Fibroblast of lung (primary cell): ENCODE measurements around the gene RUNX1. TPM values are rescaled to one million over a fixed set of nuclear protein-coding genes. Genes with fewer than 3 reads are reported as not detected.

Source experiments
- DNase-seq, 2 donors: peaks; one replicate each; pipeline versions ENCODE4 v3.0.0 to v3.0.0-alpha.2; 2010; ENCODE audit warnings: low read depth in 2 of 2
- H2AFZ ChIP-seq: 2 replicates; pipeline ENCODE4 v1.5.1; 2012; ENCODE audit warnings: low read length, control low read depth, inconsistent platforms
- H3K27ac ChIP-seq: 2 replicates; pipeline ENCODE4 v1.5.1; 2011; ENCODE audit warnings: low read length, control low read depth; ENCODE audit not compliant: insufficient read depth
- H3K27me3 ChIP-seq: 2 replicates; pipeline ENCODE4 v1.5.1; 2011; ENCODE audit warnings: mild to moderate bottlenecking, low read length; ENCODE audit not compliant: control insufficient read depth, insufficient read depth
- H3K36me3 ChIP-seq: 2 replicates; pipeline ENCODE4 v1.5.1; 2011; ENCODE audit warnings: low read length; ENCODE audit not compliant: control insufficient read depth, insufficient read depth
- H3K4me1 ChIP-seq: 2 replicates; pipeline ENCODE4 v1.5.1; 2011; ENCODE audit warnings: low read length; ENCODE audit not compliant: control insufficient read depth, insufficient read depth; ENCODE audit errors: extremely low read depth
- H3K4me2 ChIP-seq: 2 replicates; pipeline ENCODE4 v1.5.1; 2011; ENCODE audit warnings: low read length, control low read depth; ENCODE audit not compliant: insufficient read depth; ENCODE audit errors: extremely low read depth
- H3K4me3 ChIP-seq, 4 experiments: fragments of 200-600 bp in 1 of 4; sonication (generic) in 1 of 4; replicated peaks in 1 of 4; 2 replicates each; pipeline ENCODE4 v1.5.1; 2011 to 2016; ENCODE audit warnings: low read length in 4 of 4, low read depth in 3 of 4, mild to moderate bottlenecking in 3 of 4, control low read depth in 2 of 4, inconsistent platforms in 1 of 4, mixed read lengths in 1 of 4; ENCODE audit not compliant: insufficient read depth in 1 of 4; ENCODE audit errors: control extremely low read depth in 1 of 4
- H3K79me2 ChIP-seq: 2 replicates; pipeline ENCODE4 v1.5.1; 2012; ENCODE audit warnings: mild to moderate bottlenecking, low read length, inconsistent platforms; ENCODE audit not compliant: control insufficient read depth, insufficient read depth
- H3K9ac ChIP-seq: 2 replicates; pipeline ENCODE4 v1.5.1; 2011; ENCODE audit warnings: mild to moderate bottlenecking, low read length, control low read depth; ENCODE audit not compliant: insufficient read depth
- H3K9me3 ChIP-seq: 2 replicates; pipeline ENCODE4 v1.5.1; 2012; ENCODE audit warnings: low read depth, low read length; ENCODE audit not compliant: control insufficient read depth, insufficient read depth
- H4K20me1 ChIP-seq: 2 replicates; pipeline ENCODE4 v1.5.1; 2011; ENCODE audit warnings: low read length; ENCODE audit not compliant: control insufficient read depth, insufficient read depth; ENCODE audit errors: extremely low read depth
- CTCF ChIP-seq, 2 donors: IDR thresholded peaks in 1 of 2; conservative IDR thresholded peaks in 1 of 2; 1 replicate in 1 of 2; 2 replicates in 1 of 2; pipeline ENCODE4 v1.5.1; 2011 to 2012; ENCODE audit warnings: low read length in 2 of 2, control low read depth in 1 of 2, inconsistent platforms in 1 of 2, low read depth in 1 of 2, mild to moderate bottlenecking in 1 of 2
- EZH2 ChIP-seq: IDR thresholded peaks from 2 replicates; pipeline ENCODE4 v1.5.1; 2012; ENCODE audit warnings: low read length, control low read depth, mild to moderate bottlenecking; ENCODE audit errors: missing control alignments
- polyA plus RNA-seq, 2 donors: library from polyadenylated mRNA; depleted of rRNA in 1 of 2; stranded (reverse) in 1 of 2; unstranded in 1 of 2; fragments of >200 nt; gene quantifications; 2 replicates each; pipeline ENCODE4 v1.2.1, GENCODE V29; 2011 to 2012; ENCODE audit warnings: missing spikeins in 1 of 2
- total RNA-seq: library from RNA; depleted of rRNA; stranded (reverse); fragments of >200 nt; gene quantifications from 2 replicates; pipeline ENCODE4 v1.2.1, GENCODE V29; 2014

RUNX1 gene
- total and polyA plus RNA-seq, 2 donors (not counting 1 experiment from before 2014, with no cell fraction given): 23.1 to 41.6 TPM

DNA sequence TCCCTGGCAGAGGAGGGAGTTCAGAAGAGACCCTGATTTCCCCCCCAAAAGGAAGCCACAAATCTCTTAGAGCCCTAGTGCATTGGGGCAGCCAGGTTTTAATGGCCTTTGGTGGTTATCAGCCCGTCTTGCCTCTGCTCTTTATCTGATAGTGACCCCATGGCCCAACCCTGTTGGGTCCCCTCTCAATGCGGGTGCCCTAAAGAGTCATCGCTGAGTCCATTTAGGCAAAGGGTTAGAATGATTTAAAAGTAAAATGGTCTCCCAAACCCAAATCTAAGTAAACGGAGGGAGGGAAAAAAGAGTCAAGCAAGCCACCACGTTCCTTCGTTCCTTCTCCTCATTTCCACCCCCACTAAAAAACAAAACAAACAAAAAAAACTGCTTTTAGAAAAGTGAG, 164.0 kb downstream of the RUNX1 start:
- Histone ChIP-seq H3K4me3 (peak overlapping the region; percentile 51 to 100 (median 70)), H3K27me3 (no peaks in the 10 kb centered on the region), H3K36me3 (peaks cover 3% of the 10 kb centered on the region), H3K9ac (peak overlapping the region; percentile 99), H3K79me2 (peaks cover 79% of the 10 kb centered on the region), H3K4me1 (peaks cover 10% of the 10 kb centered on the region), H2AFZ (no peak overlapping the region), H4K20me1 (no peaks in the 10 kb centered on the region), H3K9me3 (no peaks in the 10 kb centered on the region), H3K27ac (peak overlapping the region; percentile 92), H3K4me2 (peak overlapping the region; percentile 89)
- no peak for TF ChIP-seq CTCF (conservative IDR thresholded peaks at IDR 0.05 in 1 of 2, IDR thresholded peaks at IDR 0.05 in 1 of 2; ENCODE audit: low read depth in 1 of 2, low read length in 2 of 2)
- no peak for TF ChIP-seq EZH2
- DNase-seq: peak in 1 of 2 donors; percentile 43

DNA sequence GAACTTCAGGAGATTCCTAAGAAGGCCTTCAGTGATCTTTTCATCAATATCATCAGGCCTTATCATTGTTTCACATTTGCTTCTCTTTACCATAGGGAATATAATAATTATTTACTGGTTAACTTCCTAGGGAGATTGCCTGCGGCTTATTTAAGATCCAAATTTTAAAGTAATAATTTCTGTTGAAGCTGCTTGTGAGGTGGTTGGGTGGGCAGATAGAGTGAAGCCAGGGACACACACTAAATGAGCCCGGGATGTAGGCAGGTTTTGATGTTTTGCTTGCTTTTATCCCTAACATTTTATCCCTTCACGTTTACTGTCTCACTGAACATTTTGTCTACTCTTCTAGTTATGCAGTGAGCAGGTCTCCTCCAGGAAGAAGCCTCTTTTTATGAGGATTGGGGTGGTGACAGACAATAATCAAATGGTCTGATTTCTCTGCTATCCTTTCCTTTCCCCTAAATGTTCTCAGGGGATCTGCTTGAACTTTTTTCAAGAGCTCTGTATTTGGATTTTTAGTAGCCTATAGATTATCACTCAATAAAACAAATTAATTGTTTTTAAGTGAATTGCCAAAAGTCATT, 164.7 kb downstream of the RUNX1 start:
- Histone ChIP-seq H3K9me3 (no peaks in the 10 kb centered on the region), H3K9ac (peak overlapping the region; percentile 99), H3K79me2 (peaks cover 86% of the 10 kb centered on the region), H3K36me3 (peaks cover 3% of the 10 kb centered on the region), H3K4me1 (peaks cover 10% of the 10 kb centered on the region), H3K27me3 (no peaks in the 10 kb centered on the region), H4K20me1 (no peaks in the 10 kb centered on the region), H3K27ac (peak overlapping the region; percentile 92), H3K4me2 (peak overlapping the region; percentile 89), H2AFZ (no peak overlapping the region), H3K4me3 (peak overlapping the region; percentile 51 to 100 (median 70))
- TF ChIP-seq CTCF (conservative IDR thresholded peaks at IDR 0.05 in 1 of 2, IDR thresholded peaks at IDR 0.05 in 1 of 2; ENCODE audit: low read depth in 1 of 2, low read length in 2 of 2) (no peak), EZH2 (no peak)
- peak in 1 of 2 donors; percentile 37 for DNase-seq

DNA sequence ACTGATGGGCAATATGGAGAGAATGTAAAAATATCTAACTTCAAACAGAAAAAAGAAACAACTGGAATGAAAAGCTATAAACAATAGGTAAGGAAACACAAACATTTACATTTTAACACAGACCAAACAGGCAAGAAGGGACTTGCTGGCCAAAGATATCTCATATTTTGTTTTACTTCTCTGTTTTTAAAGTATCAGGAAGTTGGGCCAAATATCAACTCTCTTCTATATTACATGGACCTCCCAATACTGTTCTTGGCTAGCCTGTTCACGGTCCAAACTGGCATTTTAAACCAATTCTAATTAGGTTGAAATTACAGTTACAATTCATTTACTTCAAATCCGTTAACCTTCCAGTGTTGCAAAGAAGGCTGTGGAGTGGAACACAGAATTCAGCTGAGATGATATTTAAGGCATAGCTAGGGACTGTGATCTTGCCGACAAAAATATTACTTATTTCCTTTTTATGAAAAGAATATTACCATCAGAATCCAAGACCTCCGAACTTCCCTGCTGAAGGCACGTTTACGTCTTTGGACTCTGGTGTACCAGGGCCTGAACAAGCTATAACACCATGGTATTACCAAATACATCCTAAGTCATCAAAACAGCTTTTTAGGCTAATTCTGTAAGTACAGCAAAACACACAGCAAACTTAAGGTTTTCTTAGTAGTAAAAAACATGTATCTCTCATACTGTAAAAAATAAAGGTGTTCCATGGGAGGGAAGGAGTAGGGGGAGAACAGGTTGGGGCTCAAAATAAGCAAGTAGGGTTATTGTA, 165.4 kb downstream of the RUNX1 start:
- TF ChIP-seq CTCF (conservative IDR thresholded peaks at IDR 0.05 in 1 of 2, IDR thresholded peaks at IDR 0.05 in 1 of 2; ENCODE audit: low read depth in 1 of 2, low read length in 2 of 2): no peak
- TF ChIP-seq EZH2: no peak
- H3K27ac ChIP-seq: peak overlapping the region; percentile 92
- no peaks in the 10 kb centered on the region for H4K20me1 ChIP-seq
- peaks cover 91% of the 10 kb centered on the region for H3K79me2 ChIP-seq
- H3K4me2 ChIP-seq: peak overlapping the region; percentile 89
- H3K9ac ChIP-seq: peak overlapping the region; percentile 99
- H3K36me3 ChIP-seq: peaks cover 6% of the 10 kb centered on the region
- peak in 1 of 2 donors; percentile 44 for DNase-seq
- peak overlapping the region; percentile 51 to 100 (median 70) for H3K4me3 ChIP-seq
- no peaks in the 10 kb centered on the region for H3K27me3 ChIP-seq
- H3K9me3 ChIP-seq: no peaks in the 10 kb centered on the region
- no peak overlapping the region for H2AFZ ChIP-seq
- H3K4me1 ChIP-seq: peaks cover 13% of the 10 kb centered on the region
